Brain pericyte (primary cell): ENCODE data around the gene SNX7.

Experiments used
- DNase-seq: peaks from one replicate; pipeline ENCODE4 v3.0.0-alpha.2; 2012; ENCODE audit warnings: low read depth, low spot score

SNX7 gene

GRCh38 chr1:98661544-98662355 is at the start of gene SNX7:
Gene SNX7, plus strand, starts transcription at chr1:98661721. Its CDS starts 11 bp downstream, at chr1:98661732.
- DNase-seq: no peak

- no peak for DNase-seq
Measured at GRCh38 chr1:98637316-98637715, 24.2 kb upstream of the SNX7 start.

GRCh38 chr1:98638185-98638584 is 23.3 kb upstream of the SNX7 start:
- DNase-seq: no peak

GRCh38 chr1:98644510-98644909 is 17.0 kb upstream of the SNX7 start:
- no peak for DNase-seq

GRCh38 chr1:98651116-98651632 is 10.3 kb upstream of the SNX7 start:
- no peak for DNase-seq

- no peak for DNase-seq
Measured at GRCh38 chr1:98653123-98653522, 8.4 kb upstream of the SNX7 start.

GRCh38 chr1:98659879-98660278 is 1.6 kb upstream of the SNX7 start:
- no peak for DNase-seq

- no peak for DNase-seq
Measured at GRCh38 chr1:98660940-98661543, 479 bp upstream of the SNX7 start.

GRCh38 chr1:98662356-98662670 is 792 bp downstream of the SNX7 start:
- no peak for DNase-seq

GRCh38 chr1:98668733-98669132 is 7.2 kb downstream of the SNX7 start:
- DNase-seq: no peak

- DNase-seq: no peak
Measured at GRCh38 chr1:98669355-98670296, 8.1 kb downstream of the SNX7 start.

GRCh38 chr1:98672189-98672588 is 10.7 kb downstream of the SNX7 start:
- no peak for DNase-seq

GRCh38 chr1:98674075-98674781 is 12.7 kb downstream of the SNX7 start:
- DNase-seq: no peak

- no peak for DNase-seq
Measured at GRCh38 chr1:98675282-98675681, 13.8 kb downstream of the SNX7 start.

GRCh38 chr1:98677288-98677687 is 15.8 kb downstream of the SNX7 start:
- no peak for DNase-seq

GRCh38 chr1:98681812-98682211 is 20.3 kb downstream of the SNX7 start:
- no peak for DNase-seq

- DNase-seq: no peak
Measured at GRCh38 chr1:98688110-98688739, 26.7 kb downstream of the SNX7 start.

GRCh38 chr1:98690576-98690975 is 29.1 kb downstream of the SNX7 start:
- no peak for DNase-seq

- no peak for DNase-seq
Measured at GRCh38 chr1:98692482-98692881, 31.0 kb downstream of the SNX7 start.

GRCh38 chr1:98693385-98693784 is 31.9 kb downstream of the SNX7 start:
- no peak for DNase-seq

- DNase-seq: no peak
Measured at GRCh38 chr1:98696077-98696476, 34.6 kb downstream of the SNX7 start.
